ENCODE measurements around the gene HSFX4.
"Not testable (repeated sequence)": the region's sequence is repeated elsewhere in the genome, so short reads cannot be mapped to it uniquely, and the experiment has no call there.

Gene HSFX4

GRCh38 chrX:149933547-149933946 lies 4.2 kb downstream of the HSFX4 start:
- DNase-seq (ENCODE audit: low read depth, low spot score); H3K4me3 ChIP-seq (ENCODE audit: low read length): not testable (repeated sequence)

GRCh38 chrX:149937328-149937727 lies 8.0 kb downstream of the HSFX4 start:
- DNase-seq (ENCODE audit: low read depth, low spot score) = not testable (repeated sequence)
- H3K4me3 ChIP-seq (ENCODE audit: low read length) = peak overlapping the region; percentile 74

- DNase-seq (ENCODE audit: low read depth, low spot score) = no peak
- peak overlapping the region; percentile 74 for H3K4me3 ChIP-seq (ENCODE audit: low read length)
Measured at GRCh38 chrX:149937871-149938426, 8.6 kb downstream of the HSFX4 start.

GRCh38 chrX:149938427-149938880 lies 9.1 kb downstream of the HSFX4 start, which contains the start of gene EOLA2:
Gene EOLA2, minus strand, starts transcription at chrX:149938491. Its CDS starts 4,617 bp downstream, at chrX:149933874.
- DNase-seq (ENCODE audit: low read depth, low spot score) = peak; percentile 97
- peak within 1 kb of the TSS; percentile 74 for H3K4me3 ChIP-seq (ENCODE audit: low read length)

GRCh38 chrX:149938881-149939654 lies 9.7 kb downstream of the HSFX4 start:
- peak; percentile 80 for DNase-seq (ENCODE audit: low read depth, low spot score)
- H3K4me3 ChIP-seq (ENCODE audit: low read length) = no peak overlapping the region

- peak overlapping the region; percentile 54 for H3K4me3 ChIP-seq (ENCODE audit: low read length)
Measured at GRCh38 chrX:149939655-149939904, 10.2 kb downstream of the HSFX4 start.

GRCh38 chrX:149939905-149940673 lies 10.7 kb downstream of the HSFX4 start:
- H3K4me3 ChIP-seq (ENCODE audit: low read length) = peak overlapping the region; percentile 54
- peak; percentile 96 for DNase-seq (ENCODE audit: low read depth, low spot score)

More at GRCh38 chrX:149939655-149939904, 10.2 kb downstream of the HSFX4 start:
- DNase-seq (ENCODE audit: low read depth, low spot score) = no peak

- H3K4me3 ChIP-seq (ENCODE audit: low read length) = peak overlapping the region; percentile 36
- not testable (repeated sequence) for DNase-seq (ENCODE audit: low read depth, low spot score)
Measured at GRCh38 chrX:149940674-149941024, 11.3 kb downstream of the HSFX4 start.

- not testable (repeated sequence) for DNase-seq (ENCODE audit: low read depth, low spot score); H3K4me3 ChIP-seq (ENCODE audit: low read length)
Measured at GRCh38 chrX:149945087-149945670, 15.8 kb downstream of the HSFX4 start.

GRCh38 chrX:149945820-149946219 lies 16.4 kb downstream of the HSFX4 start:
- DNase-seq (ENCODE audit: low read depth, low spot score); H3K4me3 ChIP-seq (ENCODE audit: low read length): not testable (repeated sequence)

- H3K4me3 ChIP-seq (ENCODE audit: low read length) = not testable (repeated sequence)
Measured at GRCh38 chrX:149946932-149947331, 17.6 kb downstream of the HSFX4 start.

GRCh38 chrX:149948016-149948415 lies 18.6 kb downstream of the HSFX4 start:
- DNase-seq (ENCODE audit: low read depth, low spot score) = no peak
- H3K4me3 ChIP-seq (ENCODE audit: low read length) = no peak overlapping the region

More at GRCh38 chrX:149946932-149947331, 17.6 kb downstream of the HSFX4 start:
- DNase-seq (ENCODE audit: low read depth, low spot score) = not testable (repeated sequence)

- H3K4me3 ChIP-seq (ENCODE audit: low read length) = no peak overlapping the region
- no peak for DNase-seq (ENCODE audit: low read depth, low spot score)
Measured at GRCh38 chrX:149949743-149950436, 20.5 kb downstream of the HSFX4 start.

- H3K4me3 ChIP-seq (ENCODE audit: low read length) = no peak overlapping the region
- DNase-seq (ENCODE audit: low read depth, low spot score) = peak; percentile 25
Measured at GRCh38 chrX:149950681-149951080, 21.3 kb downstream of the HSFX4 start.

- no peak overlapping the region for H3K4me3 ChIP-seq (ENCODE audit: low read length)
- no peak for DNase-seq (ENCODE audit: low read depth, low spot score)
Measured at GRCh38 chrX:149961572-149961971, 32.2 kb downstream of the HSFX4 start.

GRCh38 chrX:149962010-149962409 lies 32.6 kb downstream of the HSFX4 start:
- DNase-seq (ENCODE audit: low read depth, low spot score) = no peak
- H3K4me3 ChIP-seq (ENCODE audit: low read length) = no peak overlapping the region

GRCh38 chrX:149962859-149963757 lies 33.7 kb downstream of the HSFX4 start:
- DNase-seq (ENCODE audit: low read depth, low spot score) = peak; percentile 21
- H3K4me3 ChIP-seq (ENCODE audit: low read length) = no peak overlapping the region

GRCh38 chrX:149979126-149979644 lies 49.8 kb downstream of the HSFX4 start:
- H3K4me3 ChIP-seq (ENCODE audit: low read length) = no peak overlapping the region
- DNase-seq (ENCODE audit: low read depth, low spot score) = no peak

All from Jurkat, Clone E6-1 (cell line).